ENCODE data around the gene TFB1M.

DNA sequence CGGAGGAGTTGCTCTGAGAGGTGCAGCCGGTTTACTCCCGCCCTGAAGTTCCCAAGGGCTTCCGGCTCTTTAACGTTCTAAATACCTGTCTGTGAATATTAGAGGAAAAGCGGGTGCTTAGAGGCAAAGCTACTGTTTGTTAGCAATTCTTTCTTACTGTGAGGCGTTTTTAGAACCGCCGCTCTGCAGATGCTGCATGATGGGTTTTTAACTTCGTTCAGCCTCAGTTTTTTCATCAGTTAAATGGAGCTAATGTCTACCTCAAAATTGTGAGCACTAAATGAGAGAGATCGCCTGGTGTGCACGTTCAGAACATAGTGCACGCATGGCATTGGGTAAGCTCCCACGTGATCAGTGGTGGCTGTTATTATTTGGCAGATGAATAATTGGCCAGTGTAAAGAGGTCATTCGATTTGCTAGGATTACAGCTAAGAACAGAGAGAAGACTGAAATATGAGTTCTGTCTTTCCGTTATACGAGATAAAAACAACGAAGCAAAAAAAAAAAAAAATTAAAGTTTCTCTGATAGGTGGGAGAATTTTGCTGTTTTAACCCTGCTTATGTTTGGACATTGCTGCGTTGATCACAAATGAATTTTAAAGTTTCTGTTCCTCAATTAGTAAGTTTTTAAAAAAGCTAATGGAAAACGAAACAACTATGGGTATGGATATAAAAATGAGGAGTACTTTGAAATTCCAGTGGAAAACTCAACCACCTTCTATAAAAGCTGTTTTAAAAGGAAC lies 660 bp upstream of the TFB1M start:
- TF ChIP-seq, protein P1, sequence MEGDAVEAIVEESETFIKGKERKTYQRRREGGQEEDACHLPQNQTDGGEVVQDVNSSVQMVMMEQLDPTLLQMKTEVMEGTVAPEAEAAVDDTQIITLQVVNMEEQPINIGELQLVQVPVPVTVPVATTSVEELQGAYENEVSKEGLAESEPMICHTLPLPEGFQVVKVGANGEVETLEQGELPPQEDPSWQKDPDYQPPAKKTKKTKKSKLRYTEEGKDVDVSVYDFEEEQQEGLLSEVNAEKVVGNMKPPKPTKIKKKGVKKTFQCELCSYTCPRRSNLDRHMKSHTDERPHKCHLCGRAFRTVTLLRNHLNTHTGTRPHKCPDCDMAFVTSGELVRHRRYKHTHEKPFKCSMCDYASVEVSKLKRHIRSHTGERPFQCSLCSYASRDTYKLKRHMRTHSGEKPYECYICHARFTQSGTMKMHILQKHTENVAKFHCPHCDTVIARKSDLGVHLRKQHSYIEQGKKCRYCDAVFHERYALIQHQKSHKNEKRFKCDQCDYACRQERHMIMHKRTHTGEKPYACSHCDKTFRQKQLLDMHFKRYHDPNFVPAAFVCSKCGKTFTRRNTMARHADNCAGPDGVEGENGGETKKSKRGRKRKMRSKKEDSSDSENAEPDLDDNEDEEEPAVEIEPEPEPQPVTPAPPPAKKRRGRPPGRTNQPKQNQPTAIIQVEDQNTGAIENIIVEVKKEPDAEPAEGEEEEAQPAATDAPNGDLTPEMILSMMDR (IDR thresholded peaks at IDR 0.05; ENCODE audit: low read depth, low read length), result no peak
- no peak for TF ChIP-seq EZH2phosphoT487 (IDR thresholded peaks at IDR 0.05; ENCODE audit: low read depth)
